K562 (cell line): ENCODE results near the gene PRKCB. TPM values are rescaled to one million over a fixed set of nuclear protein-coding genes. Genes with fewer than 3 reads are reported as not detected.

Source experiments
- ARID3A ChIP-seq: IDR thresholded peaks from 2 replicates; pipeline ENCODE4 v1.6.1; 2012; ENCODE audit warnings: low read depth, low read length, improper control_type of control experiment, borderline replicate concordance
- BRD4 ChIP-seq: fragments of 200-600 bp; sonication (generic); IDR thresholded peaks from 2 replicates; pipeline ENCODE4 v1.6.1; 2017; ENCODE audit warnings: inconsistent platforms
- CAMTA2 ChIP-seq: fragments of 250-450 bp; sonication (Bioruptor Pico); conservative IDR thresholded peaks from 2 replicates; pipeline ENCODE4 v1.5.1; 2022
- CBX2 ChIP-seq: fragments of 200-600 bp; sonication (generic); IDR thresholded peaks from one replicate; pipeline ENCODE4 v1.6.1; 2012; ENCODE audit warnings: mild to moderate bottlenecking, low read length, inconsistent platforms; ENCODE audit not compliant: insufficient read depth, poor library complexity, severe bottlenecking
- CREB3L1 ChIP-seq: fragments of 450-650 bp; IDR thresholded peaks from 2 replicates; pipeline ENCODE4 v1.6.1; 2014; ENCODE audit warnings: low read depth, mild to moderate bottlenecking, moderate library complexity, borderline replicate concordance
- DNMT1 ChIP-seq: fragments of 450-650 bp; IDR thresholded peaks from 2 replicates; pipeline ENCODE4 v1.6.1; 2016; ENCODE audit warnings: antibody characterized with exemption, mild to moderate bottlenecking
- ETV5 ChIP-seq: sonication (generic); formaldehyde crosslinking; IDR thresholded peaks from 2 replicates; pipeline ENCODE4 v1.4.0; 2020; ENCODE audit warnings: low read depth, mild to moderate bottlenecking, missing genetic modification reagents
- FIP1L1 ChIP-seq: fragments of 200-400 bp; formaldehyde crosslinking; IDR thresholded peaks from 2 replicates; pipeline ENCODE4 v1.6.1; 2018; ENCODE audit warnings: mild to moderate bottlenecking, low read depth, low read length; ENCODE audit not compliant: poor library complexity, severe bottlenecking
- GTF2A2 ChIP-seq: IDR thresholded peaks from 2 replicates; pipeline ENCODE4 v1.6.1; 2016; ENCODE audit warnings: mild to moderate bottlenecking, missing genetic modification characterization, missing compliant biosample characterization
- GTF2B ChIP-seq: IDR thresholded peaks from 2 replicates; pipeline ENCODE4 v1.6.1; 2011; ENCODE audit not compliant: insufficient read length; ENCODE audit errors: extremely low read depth
- KDM5B ChIP-seq: fragments of 200-600 bp; sonication (generic); IDR thresholded peaks from 2 replicates; pipeline ENCODE4 v1.6.1; 2012; ENCODE audit warnings: low read depth, mild to moderate bottlenecking, moderate library complexity, low read length, control low read depth, inconsistent platforms; ENCODE audit not compliant: insufficient replicate concordance
- MAFG ChIP-seq: fragments of 450-650 bp; conservative IDR thresholded peaks from 2 replicates; pipeline ENCODE4 v1.6.1; 2016; ENCODE audit warnings: missing genetic modification characterization, missing compliant biosample characterization
- MTA1 ChIP-seq: fragments of 450-650 bp; IDR thresholded peaks from 2 replicates; pipeline ENCODE4 v1.6.1; 2017; ENCODE audit warnings: borderline replicate concordance
- MYC ChIP-seq, 2 experiments: fragments of 250-450 bp in 1 of 2; sonication (Bioruptor Pico) in 1 of 2; IDR thresholded peaks; 2 replicates each; pipeline versions ENCODE4 v1.5.1 to v1.6.1; 2012 to 2021; ENCODE audit warnings: low read depth in 2 of 2, borderline replicate concordance in 1 of 2, improper control_type of control experiment in 1 of 2, low read length in 1 of 2, mild to moderate bottlenecking in 1 of 2, moderate library complexity in 1 of 2
- NCOA4 ChIP-seq: fragments of 450-650 bp; IDR thresholded peaks from 2 replicates; pipeline ENCODE4 v1.6.1; 2018; ENCODE audit warnings: mild to moderate bottlenecking; ENCODE audit not compliant: partially characterized antibody
- PHTF2 ChIP-seq: fragments of 250-450 bp; sonication (Bioruptor Pico); IDR thresholded peaks from 2 replicates; pipeline ENCODE4 v1.5.0; 2021; ENCODE audit warnings: mild to moderate bottlenecking
- PTTG1 ChIP-seq: fragments of 450-650 bp; IDR thresholded peaks from 2 replicates; pipeline ENCODE4 v1.6.1; 2016; ENCODE audit warnings: low read depth, mild to moderate bottlenecking, missing genetic modification characterization, missing compliant biosample characterization
- SMARCA4 ChIP-seq: fragments of 450-650 bp; IDR thresholded peaks from 2 replicates; pipeline ENCODE4 v1.6.1; 2016
- TAF7 ChIP-seq: fragments of 450-650 bp; IDR thresholded peaks from 2 replicates; pipeline ENCODE4 v1.6.1; 2016; ENCODE audit warnings: missing genetic modification characterization, missing compliant biosample characterization
- TBP ChIP-seq: optimal IDR thresholded peaks from 2 replicates; pipeline ENCODE3; 2011; ENCODE audit warnings: low read depth, low read length, improper control_type of control experiment
- TEAD1 ChIP-seq, 2 experiments: fragments of 450-650 bp in 1 of 2; sonication (generic) in 1 of 2; formaldehyde crosslinking; IDR thresholded peaks; 2 replicates each; pipeline versions ENCODE4 v1.4.0 to v1.8.0; 2020 to 2022; ENCODE audit warnings: mild to moderate bottlenecking in 2 of 2, missing genetic modification reagents in 1 of 2
- ZBTB5 ChIP-seq: fragments of 450-650 bp; IDR thresholded peaks from 2 replicates; pipeline ENCODE4 v1.6.1; 2017; ENCODE audit warnings: antibody characterized with exemption
- ZC3H8 ChIP-seq: fragments of 450-650 bp; IDR thresholded peaks from 2 replicates; pipeline ENCODE4 v1.6.1; 2017
- ZKSCAN1 ChIP-seq: fragments of 150-350 bp; IDR thresholded peaks from 2 replicates; pipeline ENCODE4 v1.6.1; 2016; ENCODE audit warnings: low read depth, low read length
- ZKSCAN8 ChIP-seq: fragments of 200-800 bp; sonication (Bioruptor generic); IDR thresholded peaks from 2 replicates; pipeline ENCODE4 v1.6.1; 2016; ENCODE audit warnings: missing genetic modification characterization, missing compliant biosample characterization
- ZNF354B ChIP-seq: fragments of 250-450 bp; sonication (Bioruptor Pico); IDR thresholded peaks from 2 replicates; pipeline ENCODE4 v1.4.0; 2020
- polyA plus RNA-seq, 8 experiments: library from polyadenylated mRNA; depleted of rRNA in 4 of 8; stranded (reverse) in 5 of 8; unstranded in 3 of 8; fragments of >200 nt; fragmentation: Nextera tagmentation in 2 of 8; fragmentation: Illumina TruSeq in 1 of 8; extraction: Ambion mirVana in 2 of 8; extraction: Trizol in 1 of 8; gene quantifications; 2 replicates each; pipeline versions ENCODE4 v1.2.1 to v1.2.3, GENCODE V29; 2011 to 2014; ENCODE audit warnings: inconsistent platforms in 1 of 8, missing spikeins in 1 of 8
- total RNA-seq, 7 experiments: library from RNA; depleted of rRNA in 6 of 7; stranded (reverse); fragments of >200 nt in 6 of 7; fragmentation: Illumina TruSeq in 2 of 7; extraction: Trizol in 2 of 7; gene quantifications; 2 replicates each; pipeline versions ENCODE4 v1.2.1 to v1.2.3, GENCODE V29; 2011 to 2021; ENCODE audit warnings: low replicate concordance in 1 of 7

PRKCB gene
- total and polyA plus RNA-seq, 9 of the 15 experiments (the other 6 are each of a cell fraction or from before 2014, with no cell fraction given): 49.9 to 276 (median 148) TPM

- TF ChIP-seq ARID3A: no peak
- TF ChIP-seq PHTF2 (CRISPR knock-in tag): no peak
- TF ChIP-seq ZKSCAN1: peak; percentile 61; the same call in 1 of the 2 replicates
- no peak for TF ChIP-seq ZBTB5
- no peak for TF ChIP-seq MYC (IDR thresholded peaks at IDR 0.05; ENCODE audit: low read depth, low read length)
- no peak for TF ChIP-seq MYC (CRISPR knock-in tag; IDR thresholded peaks at IDR 0.05; ENCODE audit: borderline replicate concordance, low read depth)
- TF ChIP-seq ETV5 (CRISPR knock-in tag): no peak
- TF ChIP-seq GTF2A2 (tag): no peak
- TF ChIP-seq ZNF354B (CRISPR knock-in tag): no peak
- TF ChIP-seq PTTG1: no peak
- no peak for TF ChIP-seq MAFG
- no peak for TF ChIP-seq TAF7 (tag)
- no peak for TF ChIP-seq CBX2
- TF ChIP-seq SMARCA4: peak; percentile 43; the same call in 1 of the 2 replicates
- TF ChIP-seq CAMTA2 (CRISPR knock-in tag): no peak
- no peak for TF ChIP-seq CREB3L1
- no peak for TF ChIP-seq NCOA4
- TF ChIP-seq FIP1L1: no peak
- TF ChIP-seq GTF2B: no peak
- peak in 1 of 2 experiments; percentile 66; a peak in 2 of 4 replicates for TF ChIP-seq TEAD1 (CRISPR knock-in tag; IDR thresholded peaks at IDR 0.05)
- no peak for TF ChIP-seq ZKSCAN8 (CRISPR knock-in tag)
- TF ChIP-seq DNMT1: no peak
- TF ChIP-seq MTA1: no peak
- no peak for TF ChIP-seq BRD4
- TF ChIP-seq TBP: no peak
- no peak for TF ChIP-seq KDM5B
- no peak for TF ChIP-seq ZC3H8
Measured at GRCh38 chr16:24116989-24117388, 281.2 kb downstream of the PRKCB start (continued).
